Measurements from ENCODE around the gene UBE2H. TPM values are rescaled to one million over a fixed set of nuclear protein-coding genes. Genes with fewer than 3 reads are reported as not detected.
"Not testable (repeated sequence)": the region's sequence is repeated elsewhere in the genome, so short reads cannot be mapped to it uniquely, and the experiment has no call there.

The UBE2H gene
- total RNA-seq, 2 experiments from 2014 or later, result 27.9 to 28.3 TPM

DNA sequence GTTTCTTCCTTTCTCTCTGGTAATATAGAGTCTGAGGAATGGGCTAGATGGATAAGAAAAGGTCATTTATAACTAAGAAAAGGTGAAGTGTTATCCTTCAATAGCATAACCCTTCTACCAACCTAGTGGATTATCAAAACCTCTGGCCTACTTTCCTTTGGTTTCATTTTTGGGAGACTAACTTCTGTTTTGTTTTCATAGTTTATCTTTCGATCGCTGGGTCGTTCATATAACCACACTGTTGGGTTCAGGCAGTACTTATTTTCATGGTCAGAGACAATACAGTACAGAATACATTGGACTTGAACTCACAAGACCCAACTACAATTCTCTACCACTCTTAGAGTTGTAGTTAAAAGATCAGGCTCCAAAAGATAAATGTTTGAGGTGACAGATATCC is 86.5 kb downstream of the UBE2H start:
- peaks cover 3% of the 10 kb centered on the region for H3K4me1 Mint-ChIP-seq
- H3K4me3 Mint-ChIP-seq, result no peak overlapping the region
- DNase-seq, result no peak
- peak overlapping the region; percentile 6 for H3K27ac Mint-ChIP-seq
- H3K27me3 Mint-ChIP-seq, result no peaks in the 10 kb centered on the region
- no peak for ATAC-seq
- CTCF ChIA-PET, result interaction anchor here (1.1 kb wide), 1 partner anchor 36 kb away, joined by 3 read pairs; no protein-coding TSS in a partner anchor
- no peaks in the 10 kb centered on the region for H3K9me3 Mint-ChIP-seq (ENCODE audit: low read depth)
- peaks cover 4% of the 10 kb centered on the region for H3K36me3 Mint-ChIP-seq

DNA sequence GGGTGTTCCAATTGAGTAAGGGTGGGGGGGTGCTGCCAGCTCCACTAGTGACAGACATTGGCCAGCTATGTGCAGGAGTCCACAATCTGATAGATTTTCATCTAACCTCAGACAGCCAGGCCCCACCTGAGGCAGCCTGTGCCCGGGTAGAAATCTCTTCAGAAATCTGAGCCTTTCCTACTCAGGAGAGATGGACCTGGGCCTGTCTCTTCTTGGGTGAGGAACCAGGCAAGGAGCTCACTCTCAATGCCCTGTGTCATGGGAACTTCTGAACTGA is 86.9 kb downstream of the UBE2H start:
- Mint-ChIP-seq H3K36me3 (peaks cover 4% of the 10 kb centered on the region), H3K9me3 (ENCODE audit: low read depth) (no peaks in the 10 kb centered on the region), H3K27me3 (no peaks in the 10 kb centered on the region), H3K27ac (no peak overlapping the region), H3K4me1 (peaks cover 4% of the 10 kb centered on the region), H3K4me3 (no peak overlapping the region)
- CTCF ChIA-PET, result interaction anchor here (1.1 kb wide), 1 partner anchor 35 kb away, joined by 3 read pairs; no protein-coding TSS in a partner anchor
- DNase-seq, result no peak
- no peak for ATAC-seq

DNA sequence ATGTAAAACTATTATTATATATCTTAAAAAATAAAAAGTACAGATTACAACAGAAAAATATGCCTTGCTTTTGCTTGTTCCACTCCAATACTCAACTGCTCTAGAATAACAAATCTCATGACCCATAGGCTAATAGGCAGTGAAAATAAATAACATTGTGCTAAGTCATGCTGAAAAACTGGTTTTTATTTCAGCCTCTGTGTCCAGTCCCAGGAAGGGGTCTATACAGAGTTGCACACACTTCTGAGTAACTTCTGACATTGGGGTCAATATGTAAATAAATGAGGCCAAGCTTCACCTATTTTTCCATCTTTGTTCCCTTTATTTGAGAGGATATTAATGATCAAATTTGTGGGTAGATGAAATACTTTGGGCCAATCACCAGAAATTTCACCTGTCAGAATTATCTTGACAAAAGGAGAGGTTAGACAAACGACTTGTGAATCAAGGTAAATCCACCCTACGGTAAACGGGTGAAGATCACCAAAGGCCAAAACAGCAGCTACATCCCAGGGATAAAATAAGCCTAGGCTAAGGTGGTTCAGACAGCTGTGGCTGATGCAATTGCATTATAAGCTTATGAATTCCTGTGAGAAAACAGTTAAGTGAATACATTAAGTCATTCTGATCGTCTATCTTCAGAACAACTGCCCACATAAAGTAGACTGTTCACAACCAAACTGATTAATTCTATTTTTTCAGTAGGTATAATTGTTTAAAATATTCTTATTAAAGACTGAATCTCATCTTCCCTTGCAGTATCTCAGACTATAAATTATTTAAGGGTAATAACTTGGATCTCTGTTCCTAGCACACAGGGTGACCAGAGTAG is 87.5 kb downstream of the UBE2H start:
- DNase-seq (no peak), ATAC-seq (no peak)
- H3K27ac Mint-ChIP-seq, result no peak overlapping the region
- peaks cover 4% of the 10 kb centered on the region for H3K36me3 Mint-ChIP-seq
- H3K4me3 Mint-ChIP-seq, result no peak overlapping the region
- H3K4me1 Mint-ChIP-seq, result peaks cover 8% of the 10 kb centered on the region
- CTCF ChIA-PET, result interaction anchor here (1.1 kb wide), 1 partner anchor 35 kb away, joined by 3 read pairs; no protein-coding TSS in a partner anchor
- no peaks in the 10 kb centered on the region for H3K27me3 Mint-ChIP-seq
- no peaks in the 10 kb centered on the region for H3K9me3 Mint-ChIP-seq (ENCODE audit: low read depth)

DNA sequence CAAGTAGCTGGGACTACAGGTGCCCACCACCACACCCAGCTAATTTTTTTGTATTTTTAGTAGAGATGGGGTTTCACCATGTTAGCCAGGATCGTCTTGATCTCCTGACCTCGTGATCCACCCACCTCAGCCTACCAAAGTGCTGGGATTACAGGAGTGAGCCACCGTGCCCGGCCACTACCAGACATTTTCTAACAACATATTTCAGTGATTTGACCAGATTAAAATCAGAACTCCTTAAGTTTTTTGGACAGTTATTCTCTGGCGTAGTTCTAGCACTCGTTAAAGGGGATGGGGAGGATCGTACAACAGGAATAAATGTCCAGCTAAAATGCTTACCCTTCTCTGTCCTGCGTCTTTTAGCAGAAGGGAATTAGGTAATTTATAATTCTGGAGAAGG is 88.1 kb downstream of the UBE2H start:
- not testable (repeated sequence) for H3K4me3 Mint-ChIP-seq; H3K27me3 Mint-ChIP-seq; DNase-seq; H3K9me3 Mint-ChIP-seq (ENCODE audit: low read depth); ATAC-seq; H3K36me3 Mint-ChIP-seq; H3K27ac Mint-ChIP-seq
- CTCF ChIA-PET, result interaction anchor here (1.4 kb wide), 1 partner anchor 12 kb away, joined by 3 read pairs; no protein-coding TSS in a partner anchor
- peaks cover 13% of the 10 kb centered on the region for H3K4me1 Mint-ChIP-seq

DNA sequence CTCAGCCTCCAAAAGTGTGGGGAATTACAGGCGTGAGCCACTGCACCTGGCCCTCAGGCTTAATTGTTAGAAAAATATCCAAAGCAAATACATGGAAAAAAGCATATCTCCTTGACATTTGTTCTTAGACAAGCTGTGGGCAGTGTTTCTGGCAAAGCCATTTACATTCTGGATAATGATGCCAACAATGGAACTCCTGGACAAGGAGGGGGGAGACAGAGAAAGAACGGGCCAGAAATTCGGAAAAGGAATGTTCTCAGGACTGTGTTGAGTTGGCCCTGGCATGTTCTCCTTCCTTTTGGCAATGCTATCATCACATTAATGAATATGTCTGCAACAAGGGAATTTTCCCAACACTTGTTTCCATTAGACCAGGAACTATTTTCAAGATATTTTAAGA is 88.7 kb downstream of the UBE2H start:
- Mint-ChIP-seq H3K27me3 (no peaks in the 10 kb centered on the region), H3K4me1 (peaks cover 19% of the 10 kb centered on the region), H3K27ac (no peak overlapping the region), H3K4me3 (no peak overlapping the region), H3K9me3 (ENCODE audit: low read depth) (no peaks in the 10 kb centered on the region), H3K36me3 (peaks cover 4% of the 10 kb centered on the region)
- ATAC-seq (no peak), DNase-seq (no peak)
- CTCF ChIA-PET, result interaction anchor here (1.4 kb wide), 1 partner anchor 11 kb away, joined by 3 read pairs; no protein-coding TSS in a partner anchor

GRCh38 chr7:129862682-129863081 is 90.1 kb downstream of the UBE2H start:
- no peak for DNase-seq
- H3K27ac Mint-ChIP-seq, result no peak overlapping the region
- peaks cover 3% of the 10 kb centered on the region for H3K36me3 Mint-ChIP-seq
- CTCF ChIA-PET, result no interaction called here
- no peak for ATAC-seq
- H3K4me3 Mint-ChIP-seq, result no peak overlapping the region
- no peaks in the 10 kb centered on the region for H3K27me3 Mint-ChIP-seq
- no peaks in the 10 kb centered on the region for H3K9me3 Mint-ChIP-seq (ENCODE audit: low read depth)
- H3K4me1 Mint-ChIP-seq, result peaks cover 19% of the 10 kb centered on the region

- H3K4me1 Mint-ChIP-seq, result peaks cover 23% of the 10 kb centered on the region
- not testable (repeated sequence) for H3K27ac Mint-ChIP-seq; H3K9me3 Mint-ChIP-seq (ENCODE audit: low read depth); H3K36me3 Mint-ChIP-seq; DNase-seq; H3K4me3 Mint-ChIP-seq; H3K27me3 Mint-ChIP-seq; ATAC-seq
- CTCF ChIA-PET, result interaction anchor here (1.3 kb wide), 1 partner anchor 30 kb away, joined by 3 read pairs; no protein-coding TSS in a partner anchor
Observed at GRCh38 chr7:129860784-129861183, 92.0 kb downstream of the UBE2H start.

GRCh38 chr7:129859183-129859582 is 93.6 kb downstream of the UBE2H start:
- CTCF ChIA-PET, result no interaction called here
- no peaks in the 10 kb centered on the region for H3K27me3 Mint-ChIP-seq
- peaks cover 7% of the 10 kb centered on the region for H3K36me3 Mint-ChIP-seq
- no peak overlapping the region for H3K4me3 Mint-ChIP-seq
- H3K4me1 Mint-ChIP-seq, result peaks cover 28% of the 10 kb centered on the region
- no peaks in the 10 kb centered on the region for H3K9me3 Mint-ChIP-seq (ENCODE audit: low read depth)
- no peak overlapping the region for H3K27ac Mint-ChIP-seq
- no peak for DNase-seq
- ATAC-seq, result no peak

DNA sequence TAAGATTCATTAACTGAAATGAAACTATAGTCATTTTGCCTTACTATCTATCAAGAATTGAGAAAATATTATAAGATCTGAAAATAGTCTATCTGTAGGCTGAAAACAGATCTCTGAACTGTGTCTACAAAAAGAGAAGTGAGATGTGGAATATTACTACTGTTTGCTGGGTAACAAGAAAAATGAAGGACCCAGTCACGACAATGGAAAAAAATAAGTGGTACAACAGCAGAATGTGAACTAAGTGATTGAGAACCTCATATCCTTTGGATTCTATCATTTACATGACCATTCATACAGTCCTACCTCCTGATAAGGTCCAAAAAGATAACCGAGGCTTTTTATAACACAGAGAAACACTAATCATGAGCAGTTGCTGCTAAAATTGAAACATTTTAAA is 94.3 kb downstream of the UBE2H start:
- Mint-ChIP-seq H3K36me3 (peaks cover 7% of the 10 kb centered on the region), H3K4me1 (peaks cover 35% of the 10 kb centered on the region), H3K9me3 (ENCODE audit: low read depth) (no peaks in the 10 kb centered on the region), H3K27me3 (no peaks in the 10 kb centered on the region), H3K4me3 (no peak overlapping the region), H3K27ac (no peak overlapping the region)
- DNase-seq (no peak), ATAC-seq (no peak)
- CTCF ChIA-PET, result no interaction called here

- no peak for ATAC-seq
- no peak overlapping the region for H3K27ac Mint-ChIP-seq
- CTCF ChIA-PET, result interaction anchor here (1.1 kb wide), 1 partner anchor 10 kb away, joined by 3 read pairs; no protein-coding TSS in a partner anchor
- H3K4me3 Mint-ChIP-seq, result no peak overlapping the region
- no peaks in the 10 kb centered on the region for H3K9me3 Mint-ChIP-seq (ENCODE audit: low read depth)
- peaks cover 42% of the 10 kb centered on the region for H3K4me1 Mint-ChIP-seq
- peaks cover 7% of the 10 kb centered on the region for H3K36me3 Mint-ChIP-seq
- H3K27me3 Mint-ChIP-seq, result no peaks in the 10 kb centered on the region
- DNase-seq, result no peak
Observed at GRCh38 chr7:129857313-129857712, 95.4 kb downstream of the UBE2H start.

GRCh38 chr7:129855935-129856717 is 96.6 kb downstream of the UBE2H start:
- H3K27me3 Mint-ChIP-seq, result no peaks in the 10 kb centered on the region
- H3K4me3 Mint-ChIP-seq, result no peak overlapping the region
- ATAC-seq, result no peak
- DNase-seq, result no peak
- H3K27ac Mint-ChIP-seq, result no peak overlapping the region
- H3K4me1 Mint-ChIP-seq, result peaks cover 37% of the 10 kb centered on the region
- no peaks in the 10 kb centered on the region for H3K9me3 Mint-ChIP-seq (ENCODE audit: low read depth)
- CTCF ChIA-PET, result interaction anchor here (1.1 to 1.7 kb wide), 2 partner anchors 9 to 150 kb away, joined by 3 to 5 read pairs; no protein-coding TSS in a partner anchor
- H3K36me3 Mint-ChIP-seq, result peaks cover 7% of the 10 kb centered on the region

DNA sequence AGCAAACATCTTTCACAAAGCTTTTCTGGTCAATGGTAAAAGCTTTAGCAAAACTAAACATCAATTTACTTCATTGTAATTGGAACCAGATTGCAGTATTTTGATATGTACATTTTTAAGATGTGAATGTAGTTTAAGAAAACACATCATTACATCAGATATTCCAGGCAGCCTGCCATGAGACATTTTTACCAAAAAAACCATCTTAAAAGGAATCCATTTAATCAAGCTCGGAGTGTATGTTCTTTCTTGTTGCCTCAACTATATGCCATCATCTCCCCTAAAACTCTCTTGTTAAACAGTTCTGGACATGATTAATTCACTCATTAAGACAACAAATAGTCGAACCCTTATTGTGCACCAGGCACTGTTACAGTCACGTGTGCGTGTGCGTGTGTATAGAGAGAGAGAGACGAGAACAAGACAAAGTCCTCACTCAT is 97.5 kb downstream of the UBE2H start:
- Mint-ChIP-seq H3K9me3 (ENCODE audit: low read depth) (no peaks in the 10 kb centered on the region), H3K27ac (no peak overlapping the region), H3K4me3 (no peak overlapping the region), H3K27me3 (no peaks in the 10 kb centered on the region), H3K4me1 (peaks cover 34% of the 10 kb centered on the region), H3K36me3 (peaks cover 7% of the 10 kb centered on the region)
- ATAC-seq, result no peak
- DNase-seq, result no peak
- CTCF ChIA-PET, result interaction anchor here (1.7 kb wide), 1 partner anchor 151 kb away, joined by 5 read pairs; no protein-coding TSS in a partner anchor

DNA sequence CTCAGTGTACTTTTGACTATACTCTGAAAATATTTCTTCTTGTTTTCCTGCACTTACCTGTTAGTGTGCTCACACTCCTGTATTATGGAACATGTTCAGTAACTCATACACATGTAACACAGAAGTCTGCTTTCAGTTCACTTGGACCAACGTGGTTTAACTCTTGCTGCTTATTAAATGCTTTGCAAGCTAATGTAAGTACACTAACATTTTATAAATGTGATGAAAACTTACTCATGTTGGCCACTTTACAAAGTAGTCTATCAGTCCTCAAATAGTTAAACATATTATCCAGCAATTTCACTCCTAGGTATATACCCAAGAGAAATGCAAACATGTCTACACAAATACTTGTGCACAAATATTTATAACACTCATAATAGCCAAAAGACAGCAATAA is 98.4 kb downstream of the UBE2H start:
- Mint-ChIP-seq H3K27ac (no peak overlapping the region), H3K9me3 (ENCODE audit: low read depth) (no peaks in the 10 kb centered on the region), H3K36me3 (peaks cover 5% of the 10 kb centered on the region), H3K4me3 (no peak overlapping the region), H3K27me3 (no peaks in the 10 kb centered on the region), H3K4me1 (peaks cover 29% of the 10 kb centered on the region)
- no peak for ATAC-seq
- no peak for DNase-seq
- CTCF ChIA-PET, result no interaction called here
